Fibroblast of lung (primary cell): ENCODE results near the gene ABLIM2. TPM values are rescaled to one million over a fixed set of nuclear protein-coding genes. Genes with fewer than 3 reads are reported as not detected.

ENCODE experiments used
- DNase-seq, 2 donors: peaks; one replicate each; pipeline versions ENCODE4 v3.0.0 to v3.0.0-alpha.2; 2010; ENCODE audit warnings: low read depth in 2 of 2
- H2AFZ ChIP-seq: 2 replicates; pipeline ENCODE4 v1.5.1; 2012; ENCODE audit warnings: low read length, control low read depth, inconsistent platforms
- H3K27ac ChIP-seq: 2 replicates; pipeline ENCODE4 v1.5.1; 2011; ENCODE audit warnings: low read length, control low read depth; ENCODE audit not compliant: insufficient read depth
- H3K27me3 ChIP-seq: 2 replicates; pipeline ENCODE4 v1.5.1; 2011; ENCODE audit warnings: mild to moderate bottlenecking, low read length; ENCODE audit not compliant: control insufficient read depth, insufficient read depth
- H3K36me3 ChIP-seq: 2 replicates; pipeline ENCODE4 v1.5.1; 2011; ENCODE audit warnings: low read length; ENCODE audit not compliant: control insufficient read depth, insufficient read depth
- H3K4me1 ChIP-seq: 2 replicates; pipeline ENCODE4 v1.5.1; 2011; ENCODE audit warnings: low read length; ENCODE audit not compliant: control insufficient read depth, insufficient read depth; ENCODE audit errors: extremely low read depth
- H3K4me2 ChIP-seq: 2 replicates; pipeline ENCODE4 v1.5.1; 2011; ENCODE audit warnings: low read length, control low read depth; ENCODE audit not compliant: insufficient read depth; ENCODE audit errors: extremely low read depth
- H3K4me3 ChIP-seq, 4 experiments: fragments of 200-600 bp in 1 of 4; sonication (generic) in 1 of 4; replicated peaks in 1 of 4; 2 replicates each; pipeline ENCODE4 v1.5.1; 2011 to 2016; ENCODE audit warnings: low read length in 4 of 4, low read depth in 3 of 4, mild to moderate bottlenecking in 3 of 4, control low read depth in 2 of 4, inconsistent platforms in 1 of 4, mixed read lengths in 1 of 4; ENCODE audit not compliant: insufficient read depth in 1 of 4; ENCODE audit errors: control extremely low read depth in 1 of 4
- H3K79me2 ChIP-seq: 2 replicates; pipeline ENCODE4 v1.5.1; 2012; ENCODE audit warnings: mild to moderate bottlenecking, low read length, inconsistent platforms; ENCODE audit not compliant: control insufficient read depth, insufficient read depth
- H3K9ac ChIP-seq: 2 replicates; pipeline ENCODE4 v1.5.1; 2011; ENCODE audit warnings: mild to moderate bottlenecking, low read length, control low read depth; ENCODE audit not compliant: insufficient read depth
- H3K9me3 ChIP-seq: 2 replicates; pipeline ENCODE4 v1.5.1; 2012; ENCODE audit warnings: low read depth, low read length; ENCODE audit not compliant: control insufficient read depth, insufficient read depth
- H4K20me1 ChIP-seq: 2 replicates; pipeline ENCODE4 v1.5.1; 2011; ENCODE audit warnings: low read length; ENCODE audit not compliant: control insufficient read depth, insufficient read depth; ENCODE audit errors: extremely low read depth
- CTCF ChIP-seq, 2 donors: IDR thresholded peaks in 1 of 2; conservative IDR thresholded peaks in 1 of 2; 1 replicate in 1 of 2; 2 replicates in 1 of 2; pipeline ENCODE4 v1.5.1; 2011 to 2012; ENCODE audit warnings: low read length in 2 of 2, control low read depth in 1 of 2, inconsistent platforms in 1 of 2, low read depth in 1 of 2, mild to moderate bottlenecking in 1 of 2
- EZH2 ChIP-seq: IDR thresholded peaks from 2 replicates; pipeline ENCODE4 v1.5.1; 2012; ENCODE audit warnings: low read length, control low read depth, mild to moderate bottlenecking; ENCODE audit errors: missing control alignments
- polyA plus RNA-seq, 2 donors: library from polyadenylated mRNA; depleted of rRNA in 1 of 2; stranded (reverse) in 1 of 2; unstranded in 1 of 2; fragments of >200 nt; gene quantifications; 2 replicates each; pipeline ENCODE4 v1.2.1, GENCODE V29; 2011 to 2012; ENCODE audit warnings: missing spikeins in 1 of 2
- total RNA-seq: library from RNA; depleted of rRNA; stranded (reverse); fragments of >200 nt; gene quantifications from 2 replicates; pipeline ENCODE4 v1.2.1, GENCODE V29; 2014

Gene ABLIM2
- total and polyA plus RNA-seq, 2 donors (not counting 1 experiment from before 2014, with no cell fraction given), result 0.66 to 2.6 TPM

GRCh38 chr4:8071766-8072165 is 86.8 kb downstream of the ABLIM2 start:
- TF ChIP-seq CTCF (conservative IDR thresholded peaks at IDR 0.05 in 1 of 2, IDR thresholded peaks at IDR 0.05 in 1 of 2; ENCODE audit: low read depth in 1 of 2, low read length in 2 of 2) (no peak), EZH2 (no peak)
- no peak for DNase-seq
- Histone ChIP-seq H2AFZ (no peak overlapping the region), H3K4me1 (no peaks in the 10 kb centered on the region), H4K20me1 (no peaks in the 10 kb centered on the region), H3K36me3 (no peaks in the 10 kb centered on the region), H3K27ac (no peak overlapping the region), H3K4me3 (no peak overlapping the region), H3K27me3 (no peaks in the 10 kb centered on the region), H3K9me3 (no peaks in the 10 kb centered on the region), H3K4me2 (no peak overlapping the region), H3K9ac (no peak overlapping the region), H3K79me2 (no peaks in the 10 kb centered on the region)

- Histone ChIP-seq H3K4me2 (no peak overlapping the region), H3K79me2 (no peaks in the 10 kb centered on the region), H3K9ac (no peak overlapping the region), H3K4me3 (no peak overlapping the region), H3K36me3 (no peaks in the 10 kb centered on the region), H4K20me1 (no peaks in the 10 kb centered on the region), H3K27me3 (no peaks in the 10 kb centered on the region), H2AFZ (no peak overlapping the region), H3K9me3 (no peaks in the 10 kb centered on the region), H3K27ac (no peak overlapping the region), H3K4me1 (no peaks in the 10 kb centered on the region)
- no peak for TF ChIP-seq EZH2
- no peak for TF ChIP-seq CTCF (conservative IDR thresholded peaks at IDR 0.05 in 1 of 2, IDR thresholded peaks at IDR 0.05 in 1 of 2; ENCODE audit: low read depth in 1 of 2, low read length in 2 of 2)
- DNase-seq, result no peak
These were observed 87.6 kb downstream of the ABLIM2 start for GRCh38 chr4:8070736-8071718.

- H4K20me1 ChIP-seq, result no peaks in the 10 kb centered on the region
- DNase-seq, result no peak
- no peaks in the 10 kb centered on the region for H3K4me1 ChIP-seq
- H3K36me3 ChIP-seq, result no peaks in the 10 kb centered on the region
- H3K79me2 ChIP-seq, result no peaks in the 10 kb centered on the region
- H3K9ac ChIP-seq, result no peak overlapping the region
- H3K27me3 ChIP-seq, result no peaks in the 10 kb centered on the region
- no peaks in the 10 kb centered on the region for H3K9me3 ChIP-seq
- TF ChIP-seq EZH2, result no peak
- no peak for TF ChIP-seq CTCF (conservative IDR thresholded peaks at IDR 0.05 in 1 of 2, IDR thresholded peaks at IDR 0.05 in 1 of 2; ENCODE audit: low read depth in 1 of 2, low read length in 2 of 2)
- no peak overlapping the region for H3K27ac ChIP-seq
- H2AFZ ChIP-seq, result no peak overlapping the region
- H3K4me2 ChIP-seq, result no peak overlapping the region
- H3K4me3 ChIP-seq, result no peak overlapping the region
These were observed 89.4 kb downstream of the ABLIM2 start for GRCh38 chr4:8069102-8069752.
